ENCODE results near the gene DSCAML1. TPM values are rescaled to one million over a fixed set of nuclear protein-coding genes. Genes with fewer than 3 reads are reported as not detected.

Gene DSCAML1
- total and polyA plus RNA-seq, 2 of the 8 experiments (the other 6 are each of a cell fraction or from before 2014, with no cell fraction given), result 0.19 to 0.24 TPM

- Histone ChIP-seq H3K23ac (ENCODE audit: insufficient read length) (no peak overlapping the region), H3K18ac (ENCODE audit: extremely low read depth, low read length) (no peak overlapping the region), H4K91ac (replicated peaks; ENCODE audit: insufficient read length, low read length) (no peak overlapping the region), H2AK5ac (ENCODE audit: low read depth, low read length) (no peak overlapping the region), H3K14ac (ENCODE audit: insufficient read length) (no peak overlapping the region), H3K56ac (replicated peaks; ENCODE audit: insufficient read length, low read depth, low read length) (no peak overlapping the region), H3K4ac (replicated peaks; ENCODE audit: insufficient read length, low read depth, low read length) (no peak overlapping the region), H2BK120ac (replicated peaks; ENCODE audit: low read depth, low read length) (no peak overlapping the region), H3K4me2 (ENCODE audit: insufficient read depth in 1 of 2, low read depth in 2 of 2, low read length in 2 of 2) (no peak overlapping the region), H3K27ac (ENCODE audit: low read depth, low read length) (no peak overlapping the region), H3K79me1 (ENCODE audit: low read depth, low read length) (no peaks in the 10 kb centered on the region; the same call in 1 of the 2 replicates), H3K9ac (replicated peaks in 1 of 4; ENCODE audit: extremely low read depth in 1 of 4, low read depth in 3 of 4, low read length in 3 of 4) (no peak overlapping the region), H2BK20ac (ENCODE audit: low read length) (no peak overlapping the region), H3K79me2 (ENCODE audit: control insufficient read depth in 1 of 2, insufficient read depth in 2 of 2, low read length in 2 of 2) (no peaks in the 10 kb centered on the region), H3K9me3 (ENCODE audit: insufficient read depth in 2 of 2, low read depth in 1 of 2, low read length in 1 of 2) (no peaks in the 10 kb centered on the region), H3K23me2 (ENCODE audit: low read depth, low read length) (no peaks in the 10 kb centered on the region), H2BK5ac (ENCODE audit: low read depth, low read length) (no peak overlapping the region), H4K8ac (ENCODE audit: extremely low read depth, insufficient read depth, low read length) (no peak overlapping the region), H3K4me1 (replicated peaks in 1 of 4; ENCODE audit: control insufficient read depth in 3 of 4, insufficient read depth in 4 of 4, low read length in 3 of 4) (no peaks in the 10 kb centered on the region), H3K36me3 (ENCODE audit: control insufficient read depth in 2 of 4, insufficient read depth in 4 of 4, low read length in 3 of 4) (peaks cover 0 to 35% (median 15%) of the 10 kb centered on the region in 4 experiments; a peak in 6 of 8 replicates), H3K27me3 (replicated peaks in 1 of 4; ENCODE audit: control insufficient read depth in 3 of 4, extremely low read depth in 1 of 4, insufficient read depth in 3 of 4, low read length in 3 of 4) (no peaks in the 10 kb centered on the region), H4K5ac (ENCODE audit: insufficient read length, low read depth, low read length) (no peak overlapping the region), H4K20me1 (replicated peaks in 1 of 2; ENCODE audit: control insufficient read depth in 1 of 2, insufficient read depth in 2 of 2, low read length in 2 of 2) (peaks cover 4 to 8% of the 10 kb centered on the region in 2 experiments), H2BK15ac (ENCODE audit: low read length) (no peak overlapping the region), H3K4me3 (ENCODE audit: extremely low read depth in 1 of 4, insufficient read depth in 2 of 4, low read depth in 3 of 4, low read length in 4 of 4) (no peak overlapping the region), H2AFZ (ENCODE audit: low read length) (no peak overlapping the region), H2BK12ac (ENCODE audit: low read depth, low read length) (no peak overlapping the region)
- no peak for TF ChIP-seq KDM1A (IDR thresholded peaks at IDR 0.05; ENCODE audit: borderline replicate concordance, low read length)
- TF ChIP-seq USF2 (IDR thresholded peaks at IDR 0.05; ENCODE audit: low read length), result no peak
- TF ChIP-seq RBBP5 (IDR thresholded peaks at IDR 0.05; ENCODE audit: borderline replicate concordance, low read depth, low read length), result no peak
- no peak for TF ChIP-seq GTF2F1 (IDR thresholded peaks at IDR 0.05; ENCODE audit: borderline replicate concordance, low read depth, low read length)
- no peak for TF ChIP-seq RFX5 (IDR thresholded peaks at IDR 0.05; ENCODE audit: borderline replicate concordance, low read depth, low read length)
- TF ChIP-seq NRF1 (IDR thresholded peaks at IDR 0.05; ENCODE audit: low read depth, low read length), result no peak
- TF ChIP-seq ATF3 (IDR thresholded peaks at IDR 0.05; ENCODE audit: insufficient read depth, low read depth, low read length), result no peak
- no peak for TF ChIP-seq EGR1 (IDR thresholded peaks at IDR 0.05; ENCODE audit: borderline replicate concordance, low read depth, low read length)
- TF ChIP-seq EP300 (IDR thresholded peaks at IDR 0.05; ENCODE audit: borderline replicate concordance in 1 of 2, low read depth in 2 of 2, low read length in 2 of 2), result no peak
- no peak for TF ChIP-seq FOSL1 (IDR thresholded peaks at IDR 0.05; ENCODE audit: insufficient read depth, low read depth, low read length)
- no peak for TF ChIP-seq BACH1 (IDR thresholded peaks at IDR 0.05; ENCODE audit: low read length)
- TF ChIP-seq KDM4A (IDR thresholded peaks at IDR 0.05; ENCODE audit: low read depth, low read length, severe bottlenecking), result no peak
- ChIA-PET CTCF (ENCODE audit: partially characterized antibody) (interaction anchor here (0.6 to 1.9 kb wide), 2 partner anchors 11 to 1532 kb away, joined by 3 to 8 read pairs; no protein-coding TSS in a partner anchor), POLR2A (ENCODE audit: partially characterized antibody) (interaction anchor here (0.6 kb wide), 1 partner anchor 28 kb away, joined by 5 read pairs; no protein-coding TSS in a partner anchor)
- FAIRE-seq (no peak), DNase-seq (ENCODE audit: low read depth in 1 of 2, low spot score in 2 of 2) (no peak)
- 93% methylated on average over 8 of the region's 8 CpGs; no CpG with 5 or more reads in 1 of the 2 experiments for WGBS, 2 experiments (ENCODE audit: extremely low coverage in 1 of 2, insufficient coverage in 1 of 2, insufficient read length in 1 of 2, insufficient replicate concordance in 2 of 2, low coverage in 1 of 2, low lambda C conversion rate in 2 of 2, missing lambda C conversion rate in 1 of 2)
Measured at GRCh38 chr11:117391181-117391580, 405.8 kb downstream of the DSCAML1 start.

Data from H1 (cell line).